HepG2 (cell line): Measurements from ENCODE around the gene TTLL8. TPM values are rescaled to one million over a fixed set of nuclear protein-coding genes. Genes with fewer than 3 reads are reported as not detected.

Experiments used
- CBX5 ChIP-seq: sonication (generic); formaldehyde crosslinking; IDR thresholded peaks from 2 replicates; pipeline ENCODE4 v1.4.0; 2020; ENCODE audit warnings: missing genetic modification reagents, borderline replicate concordance
- FOXO1 ChIP-seq: sonication (generic); formaldehyde crosslinking; IDR thresholded peaks from 2 replicates; pipeline ENCODE4 v1.4.0; 2020; ENCODE audit warnings: missing genetic modification reagents
- HDAC2 ChIP-seq: sonication (generic); formaldehyde crosslinking; IDR thresholded peaks from 2 replicates; pipeline ENCODE4 v1.4.0; 2020; ENCODE audit warnings: missing genetic modification reagents
- HMGA1 ChIP-seq: sonication (generic); formaldehyde crosslinking; conservative IDR thresholded peaks from 2 replicates; pipeline ENCODE4 v1.4.0; 2020; ENCODE audit warnings: missing genetic modification reagents
- NFIC ChIP-seq: IDR thresholded peaks from 2 replicates; pipeline ENCODE4 v1.6.1; 2012; ENCODE audit warnings: mild to moderate bottlenecking, low read length, inconsistent platforms
- NFKB2 ChIP-seq: sonication (generic); formaldehyde crosslinking; IDR thresholded peaks from 2 replicates; pipeline ENCODE4 v1.4.0; 2020; ENCODE audit warnings: missing genetic modification reagents, borderline replicate concordance
- NRL ChIP-seq: sonication (generic); formaldehyde crosslinking; IDR thresholded peaks from 2 replicates; pipeline ENCODE4 v1.5.0; 2020; ENCODE audit warnings: missing genetic modification reagents, mild to moderate bottlenecking, moderate library complexity, borderline replicate concordance
- PCBP1 ChIP-seq: fragments of 200-400 bp; formaldehyde crosslinking; IDR thresholded peaks from 2 replicates; pipeline ENCODE4 v1.6.1; 2017; ENCODE audit warnings: mild to moderate bottlenecking, low read depth, low read length, borderline replicate concordance
- REPIN1 ChIP-seq: sonication (generic); formaldehyde crosslinking; IDR thresholded peaks from 2 replicates; pipeline ENCODE4 v1.8.0; 2022; ENCODE audit warnings: missing genetic modification reagents, low read depth, mild to moderate bottlenecking, borderline replicate concordance
- RNF2 ChIP-seq: fragments of 450-650 bp; conservative IDR thresholded peaks from 2 replicates; pipeline ENCODE4 v1.6.1; 2016; ENCODE audit warnings: low read depth
- SIN3B ChIP-seq: fragments of 150-350 bp; IDR thresholded peaks from 2 replicates; pipeline ENCODE4 v1.6.1; 2014; ENCODE audit warnings: low read length
- SYNCRIP ChIP-seq: fragments of 200-400 bp; formaldehyde crosslinking; IDR thresholded peaks from 2 replicates; pipeline ENCODE4 v1.6.1; 2018; ENCODE audit warnings: mild to moderate bottlenecking, low read depth, low read length; ENCODE audit not compliant: insufficient read depth
- TEAD3 ChIP-seq: optimal IDR thresholded peaks from 2 replicates; pipeline ENCODE3; 2016; ENCODE audit warnings: borderline replicate concordance
- TOPORS ChIP-seq: sonication (generic); formaldehyde crosslinking; IDR thresholded peaks from 2 replicates; pipeline ENCODE4 v1.8.0; 2023; ENCODE audit warnings: mild to moderate bottlenecking, missing genetic modification reagents
- ZBTB7A ChIP-seq: sonication (generic); formaldehyde crosslinking; IDR thresholded peaks from 2 replicates; pipeline ENCODE4 v1.8.0; 2022; ENCODE audit warnings: mild to moderate bottlenecking, missing genetic modification reagents
- ZNF75D ChIP-seq: sonication (generic); formaldehyde crosslinking; IDR thresholded peaks from 2 replicates; pipeline ENCODE4 v1.8.1; 2023; ENCODE audit warnings: missing genetic modification reagents, mild to moderate bottlenecking, borderline replicate concordance
- polyA plus RNA-seq, 8 experiments: library from polyadenylated mRNA; depleted of rRNA in 3 of 8; stranded (reverse) in 7 of 8; unstranded in 1 of 8; fragments of >200 nt; fragmentation: Illumina TruSeq in 4 of 8; extraction: Trizol in 4 of 8; gene quantifications; 2 replicates each; pipeline versions ENCODE4 v1.2.1 to v1.2.3, GENCODE V29; 2011 to 2016; ENCODE audit warnings: low read depth in 4 of 8, missing spikeins in 1 of 8, mixed read lengths in 1 of 8; ENCODE audit not compliant: insufficient read depth in 1 of 8
- total RNA-seq, 5 experiments: library from RNA; depleted of rRNA; stranded (reverse); fragments of >200 nt; fragmentation: Illumina TruSeq; extraction: Trizol; gene quantifications; 2 replicates each; pipeline ENCODE4 v1.2.3, GENCODE V29; 2016; ENCODE audit warnings: low read depth in 1 of 5
- TF ChIP-seq, protein P1 (sequence below): IDR thresholded peaks from 2 replicates; pipeline ENCODE4 v1.6.1; 2016; ENCODE audit warnings: mild to moderate bottlenecking, missing biosample characterization, missing genetic modification reagents
- TF ChIP-seq, protein P2 (sequence below): sonication (generic); formaldehyde crosslinking; IDR thresholded peaks from 2 replicates; pipeline ENCODE4 v1.4.0; 2020; ENCODE audit warnings: missing genetic modification reagents
- TF ChIP-seq, protein P3 (sequence below): sonication (generic); formaldehyde crosslinking; conservative IDR thresholded peaks from 2 replicates; pipeline ENCODE4 v1.8.0; 2022; ENCODE audit warnings: low read depth, missing genetic modification reagents
- TF ChIP-seq, protein P4 (sequence below): sonication (generic); formaldehyde crosslinking; IDR thresholded peaks from 2 replicates; pipeline ENCODE4 v1.5.1; 2020; ENCODE audit warnings: mild to moderate bottlenecking, missing genetic modification reagents, borderline replicate concordance
- TF ChIP-seq, protein P5 (sequence below): sonication (generic); formaldehyde crosslinking; IDR thresholded peaks from 2 replicates; pipeline ENCODE4 v1.4.0; 2020; ENCODE audit warnings: low read depth, mild to moderate bottlenecking, missing genetic modification reagents

Gene TTLL8
- total and polyA plus RNA-seq, 2 of the 13 experiments (the other 11 are each of a cell fraction or from before 2014, with no cell fraction given) = not detected

DNA sequence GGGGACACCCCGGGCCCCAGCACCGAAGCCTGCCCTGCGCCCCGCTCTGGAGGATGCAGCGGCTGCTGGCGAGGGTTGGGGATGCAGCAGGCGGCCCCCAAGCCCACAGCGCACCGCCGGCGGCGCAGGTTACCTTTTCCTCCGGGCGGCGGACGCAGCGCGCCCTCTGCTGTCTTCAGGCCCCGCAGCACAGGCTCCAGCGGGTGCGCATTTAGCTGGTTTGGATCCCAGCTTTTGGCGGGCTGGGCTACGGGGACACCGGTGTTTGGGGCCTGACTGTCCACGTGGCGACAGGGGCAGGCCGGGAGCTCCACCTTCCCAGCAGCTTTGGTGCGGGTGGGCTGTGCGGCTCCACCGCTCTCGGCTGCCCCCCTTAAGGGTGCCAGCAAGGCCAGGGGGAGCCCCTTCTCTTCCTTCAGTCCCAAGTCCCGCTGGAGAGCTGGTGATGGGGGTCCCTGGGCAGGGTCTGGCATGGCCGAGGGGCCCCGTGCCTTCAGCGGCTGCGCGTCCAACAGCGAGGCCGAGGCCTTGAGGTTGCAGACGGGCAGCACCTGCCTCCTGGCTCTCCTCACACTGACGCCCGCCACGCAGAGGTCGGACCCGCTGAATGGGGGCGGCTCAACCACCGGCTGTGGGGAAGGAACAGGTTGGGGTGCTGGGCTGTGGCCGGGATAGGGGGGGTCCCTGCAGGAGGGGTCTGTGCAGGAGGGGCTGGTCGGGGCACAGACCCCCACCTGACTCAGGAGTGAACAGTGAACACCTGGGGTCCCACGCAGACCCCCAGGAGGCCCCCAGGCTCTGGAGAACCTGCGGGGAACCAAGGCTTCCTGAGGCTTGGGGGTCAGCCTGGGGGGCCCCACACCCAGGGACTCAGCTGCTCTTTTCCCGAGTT, 27.6 kb downstream of the TTLL8 start (continued):
- TF ChIP-seq REPIN1 (CRISPR knock-in tag) (peak; percentile 43; the same call in 1 of the 2 replicates), TOPORS (no peak), PCBP1 (no peak), NFIC (no peak), SYNCRIP (no peak), ZNF75D (CRISPR knock-in tag) (no peak), HMGA1 (CRISPR knock-in tag) (no peak), NRL (CRISPR knock-in tag) (no peak), CBX5 (CRISPR knock-in tag) (no peak), TEAD3 (CRISPR knock-in tag) (peak; percentile 9), FOXO1 (CRISPR knock-in tag) (no peak; the same call in 1 of the 2 replicates), RNF2 (0 out of 2 replicates have a peak, but pooled peaks have one; percentile 29), HDAC2 (CRISPR knock-in tag) (no peak), ZBTB7A (CRISPR knock-in tag) (no peak; the same call in 1 of the 2 replicates), SIN3B (no peak), NFKB2 (CRISPR knock-in tag) (peak; percentile 41; the same call in 1 of the 2 replicates)
- TF ChIP-seq, protein P1, sequence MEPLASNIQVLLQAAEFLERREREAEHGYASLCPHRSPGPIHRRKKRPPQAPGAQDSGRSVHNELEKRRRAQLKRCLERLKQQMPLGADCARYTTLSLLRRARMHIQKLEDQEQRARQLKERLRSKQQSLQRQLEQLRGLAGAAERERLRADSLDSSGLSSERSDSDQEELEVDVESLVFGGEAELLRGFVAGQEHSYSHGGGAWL (CRISPR knock-in tag) = peak; percentile 61; the same call in 1 of the 2 replicates
- TF ChIP-seq, protein P2, sequence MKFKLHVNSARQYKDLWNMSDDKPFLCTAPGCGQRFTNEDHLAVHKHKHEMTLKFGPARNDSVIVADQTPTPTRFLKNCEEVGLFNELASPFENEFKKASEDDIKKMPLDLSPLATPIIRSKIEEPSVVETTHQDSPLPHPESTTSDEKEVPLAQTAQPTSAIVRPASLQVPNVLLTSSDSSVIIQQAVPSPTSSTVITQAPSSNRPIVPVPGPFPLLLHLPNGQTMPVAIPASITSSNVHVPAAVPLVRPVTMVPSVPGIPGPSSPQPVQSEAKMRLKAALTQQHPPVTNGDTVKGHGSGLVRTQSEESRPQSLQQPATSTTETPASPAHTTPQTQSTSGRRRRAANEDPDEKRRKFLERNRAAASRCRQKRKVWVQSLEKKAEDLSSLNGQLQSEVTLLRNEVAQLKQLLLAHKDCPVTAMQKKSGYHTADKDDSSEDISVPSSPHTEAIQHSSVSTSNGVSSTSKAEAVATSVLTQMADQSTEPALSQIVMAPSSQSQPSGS (CRISPR knock-in tag) = 0 out of 2 replicates have a peak, but pooled peaks have one; percentile 15
- TF ChIP-seq, protein P3, sequence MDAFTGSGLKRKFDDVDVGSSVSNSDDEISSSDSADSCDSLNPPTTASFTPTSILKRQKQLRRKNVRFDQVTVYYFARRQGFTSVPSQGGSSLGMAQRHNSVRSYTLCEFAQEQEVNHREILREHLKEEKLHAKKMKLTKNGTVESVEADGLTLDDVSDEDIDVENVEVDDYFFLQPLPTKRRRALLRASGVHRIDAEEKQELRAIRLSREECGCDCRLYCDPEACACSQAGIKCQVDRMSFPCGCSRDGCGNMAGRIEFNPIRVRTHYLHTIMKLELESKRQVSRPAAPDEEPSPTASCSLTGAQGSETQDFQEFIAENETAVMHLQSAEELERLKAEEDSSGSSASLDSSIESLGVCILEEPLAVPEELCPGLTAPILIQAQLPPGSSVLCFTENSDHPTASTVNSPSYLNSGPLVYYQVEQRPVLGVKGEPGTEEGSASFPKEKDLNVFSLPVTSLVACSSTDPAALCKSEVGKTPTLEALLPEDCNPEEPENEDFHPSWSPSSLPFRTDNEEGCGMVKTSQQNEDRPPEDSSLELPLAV (CRISPR knock-in tag) = no peak
- TF ChIP-seq, protein P4, sequence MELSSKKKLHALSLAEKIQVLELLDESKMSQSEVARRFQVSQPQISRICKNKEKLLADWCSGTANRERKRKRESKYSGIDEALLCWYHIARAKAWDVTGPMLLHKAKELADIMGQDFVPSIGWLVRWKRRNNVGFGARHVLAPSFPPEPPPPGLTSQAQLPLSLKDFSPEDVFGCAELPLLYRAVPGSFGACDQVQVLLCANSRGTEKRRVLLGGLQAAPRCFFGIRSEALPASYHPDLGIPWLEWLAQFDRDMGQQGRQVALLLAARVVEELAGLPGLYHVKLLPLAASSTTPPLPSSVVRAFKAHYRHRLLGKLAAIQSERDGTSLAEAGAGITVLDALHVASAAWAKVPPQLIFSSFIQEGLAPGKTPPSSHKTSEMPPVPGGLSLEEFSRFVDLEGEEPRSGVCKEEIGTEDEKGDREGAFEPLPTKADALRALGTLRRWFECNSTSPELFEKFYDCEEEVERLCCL (CRISPR knock-in tag) = no peak
- TF ChIP-seq, protein P5, sequence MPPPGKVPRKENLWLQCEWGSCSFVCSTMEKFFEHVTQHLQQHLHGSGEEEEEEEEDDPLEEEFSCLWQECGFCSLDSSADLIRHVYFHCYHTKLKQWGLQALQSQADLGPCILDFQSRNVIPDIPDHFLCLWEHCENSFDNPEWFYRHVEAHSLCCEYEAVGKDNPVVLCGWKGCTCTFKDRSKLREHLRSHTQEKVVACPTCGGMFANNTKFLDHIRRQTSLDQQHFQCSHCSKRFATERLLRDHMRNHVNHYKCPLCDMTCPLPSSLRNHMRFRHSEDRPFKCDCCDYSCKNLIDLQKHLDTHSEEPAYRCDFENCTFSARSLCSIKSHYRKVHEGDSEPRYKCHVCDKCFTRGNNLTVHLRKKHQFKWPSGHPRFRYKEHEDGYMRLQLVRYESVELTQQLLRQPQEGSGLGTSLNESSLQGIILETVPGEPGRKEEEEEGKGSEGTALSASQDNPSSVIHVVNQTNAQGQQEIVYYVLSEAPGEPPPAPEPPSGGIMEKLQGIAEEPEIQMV (CRISPR knock-in tag) = no peak
